Ishikawa (cell line): ENCODE data around the gene AUTS2.

Experiments
- CEBPB ChIP-seq: IDR thresholded peaks from 2 replicates; pipeline ENCODE4 v1.6.1; 2012
- EGR1 ChIP-seq: IDR thresholded peaks from 2 replicates; pipeline ENCODE4 v1.6.1; 2012
- EP300 ChIP-seq: IDR thresholded peaks from 2 replicates; pipeline ENCODE4 v1.6.1; 2012; ENCODE audit warnings: borderline replicate concordance
- FOXM1 ChIP-seq: IDR thresholded peaks from 2 replicates; pipeline ENCODE4 v1.6.1; 2012; ENCODE audit warnings: low read depth, borderline replicate concordance
- NFIC ChIP-seq: IDR thresholded peaks from 2 replicates; pipeline ENCODE4 v1.6.1; 2012
- RAD21 ChIP-seq: IDR thresholded peaks from 2 replicates; pipeline ENCODE4 v1.6.1; 2012; ENCODE audit warnings: low read depth
- TAF1 ChIP-seq: IDR thresholded peaks from 2 replicates; pipeline ENCODE4 v1.6.1; 2012; ENCODE audit warnings: low read depth, mild to moderate bottlenecking
- TCF12 ChIP-seq: IDR thresholded peaks from 2 replicates; pipeline ENCODE4 v1.6.1; 2012; ENCODE audit warnings: low read depth
- TEAD4 ChIP-seq: IDR thresholded peaks from 2 replicates; pipeline ENCODE4 v1.6.1; 2012
- YY1 ChIP-seq: IDR thresholded peaks from 2 replicates; pipeline ENCODE4 v1.6.1; 2012; ENCODE audit warnings: low read depth
- TF ChIP-seq, protein P1 (sequence below): IDR thresholded peaks from 2 replicates; pipeline ENCODE4 v1.6.1; 2012; ENCODE audit warnings: low read depth, mild to moderate bottlenecking
- TF ChIP-seq, protein P2 (sequence below): IDR thresholded peaks from 2 replicates; pipeline ENCODE4 v1.6.1; 2012

DNA sequence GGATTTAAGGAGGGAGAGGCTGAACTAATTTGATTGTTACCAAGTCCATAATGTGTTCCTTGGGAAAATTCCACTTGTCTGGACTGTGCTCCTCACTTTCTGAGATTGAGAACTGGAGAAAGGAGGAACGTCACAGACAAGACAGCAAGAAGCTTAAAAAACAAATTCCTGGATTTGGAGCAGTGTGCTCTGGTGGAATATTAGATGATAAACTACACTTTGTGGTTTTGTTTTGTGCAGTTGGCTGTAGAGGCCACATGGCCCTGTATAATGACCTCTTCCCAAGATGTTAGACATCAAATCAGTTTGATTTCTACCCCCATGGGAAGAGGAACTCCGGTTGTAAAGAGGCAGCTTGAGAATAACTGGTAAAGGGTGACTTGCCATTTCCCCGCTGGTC is 1112.4 kb downstream of the AUTS2 start:
- TF ChIP-seq NFIC: no peak
- TF ChIP-seq CEBPB: no peak
- TF ChIP-seq RAD21: no peak
- TF ChIP-seq, protein P1, sequence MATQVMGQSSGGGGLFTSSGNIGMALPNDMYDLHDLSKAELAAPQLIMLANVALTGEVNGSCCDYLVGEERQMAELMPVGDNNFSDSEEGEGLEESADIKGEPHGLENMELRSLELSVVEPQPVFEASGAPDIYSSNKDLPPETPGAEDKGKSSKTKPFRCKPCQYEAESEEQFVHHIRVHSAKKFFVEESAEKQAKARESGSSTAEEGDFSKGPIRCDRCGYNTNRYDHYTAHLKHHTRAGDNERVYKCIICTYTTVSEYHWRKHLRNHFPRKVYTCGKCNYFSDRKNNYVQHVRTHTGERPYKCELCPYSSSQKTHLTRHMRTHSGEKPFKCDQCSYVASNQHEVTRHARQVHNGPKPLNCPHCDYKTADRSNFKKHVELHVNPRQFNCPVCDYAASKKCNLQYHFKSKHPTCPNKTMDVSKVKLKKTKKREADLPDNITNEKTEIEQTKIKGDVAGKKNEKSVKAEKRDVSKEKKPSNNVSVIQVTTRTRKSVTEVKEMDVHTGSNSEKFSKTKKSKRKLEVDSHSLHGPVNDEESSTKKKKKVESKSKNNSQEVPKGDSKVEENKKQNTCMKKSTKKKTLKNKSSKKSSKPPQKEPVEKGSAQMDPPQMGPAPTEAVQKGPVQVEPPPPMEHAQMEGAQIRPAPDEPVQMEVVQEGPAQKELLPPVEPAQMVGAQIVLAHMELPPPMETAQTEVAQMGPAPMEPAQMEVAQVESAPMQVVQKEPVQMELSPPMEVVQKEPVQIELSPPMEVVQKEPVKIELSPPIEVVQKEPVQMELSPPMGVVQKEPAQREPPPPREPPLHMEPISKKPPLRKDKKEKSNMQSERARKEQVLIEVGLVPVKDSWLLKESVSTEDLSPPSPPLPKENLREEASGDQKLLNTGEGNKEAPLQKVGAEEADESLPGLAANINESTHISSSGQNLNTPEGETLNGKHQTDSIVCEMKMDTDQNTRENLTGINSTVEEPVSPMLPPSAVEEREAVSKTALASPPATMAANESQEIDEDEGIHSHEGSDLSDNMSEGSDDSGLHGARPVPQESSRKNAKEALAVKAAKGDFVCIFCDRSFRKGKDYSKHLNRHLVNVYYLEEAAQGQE: no peak
- TF ChIP-seq EP300: no peak
- TF ChIP-seq, protein P2, sequence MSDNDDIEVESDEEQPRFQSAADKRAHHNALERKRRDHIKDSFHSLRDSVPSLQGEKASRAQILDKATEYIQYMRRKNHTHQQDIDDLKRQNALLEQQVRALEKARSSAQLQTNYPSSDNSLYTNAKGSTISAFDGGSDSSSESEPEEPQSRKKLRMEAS: no peak
- TF ChIP-seq TAF1: no peak
- TF ChIP-seq TCF12: no peak
- no peak for TF ChIP-seq FOXM1
- no peak for TF ChIP-seq EGR1
- no peak for TF ChIP-seq TEAD4
- no peak for TF ChIP-seq YY1
